Mesenchymal stem cell (in vitro differentiated cells and primary cell): Measurements from ENCODE around the gene LDHAL6B.
A peak's percentile ranks its signal among the peaks of the same experiment; 100 is the strongest.

ENCODE experiments used
- DNase-seq: peaks from one replicate; pipeline ENCODE4 v3.0.0-alpha.2; 2013
- H2AFZ ChIP-seq: one replicate; pipeline ENCODE4 v1.6.1; 2013; ENCODE audit warnings: low read depth, mild to moderate bottlenecking, control low read depth, inconsistent platforms, low read length, moderate library complexity
- H2AK5ac ChIP-seq: 2 replicates; pipeline ENCODE4 v1.6.1; 2013; ENCODE audit warnings: low read length, moderate library complexity, mild to moderate bottlenecking, inconsistent platforms; ENCODE audit not compliant: severe bottlenecking
- H2BK120ac ChIP-seq: one replicate; pipeline ENCODE4 v1.6.1; 2013; ENCODE audit warnings: low read depth, mild to moderate bottlenecking, inconsistent platforms, low read length, moderate library complexity
- H2BK12ac ChIP-seq, 2 experiments: one replicate each; pipeline ENCODE4 v1.6.1; 2013; ENCODE audit warnings: inconsistent platforms in 2 of 2, low read length in 2 of 2, mild to moderate bottlenecking in 2 of 2, moderate library complexity in 2 of 2, control low read depth in 1 of 2
- H2BK15ac ChIP-seq: one replicate; pipeline ENCODE4 v1.6.1; 2013; ENCODE audit warnings: mild to moderate bottlenecking, low read depth, inconsistent platforms; ENCODE audit not compliant: poor library complexity, severe bottlenecking
- H2BK5ac ChIP-seq: 2 replicates; pipeline ENCODE4 v1.6.1; 2013; ENCODE audit warnings: low read depth, mild to moderate bottlenecking, low read length, control low read depth, inconsistent platforms; ENCODE audit not compliant: poor library complexity, severe bottlenecking
- H3K14ac ChIP-seq, 2 experiments: one replicate each; pipeline ENCODE4 v1.6.1; 2013; ENCODE audit warnings: inconsistent platforms in 2 of 2, low read length in 2 of 2, control low read depth in 1 of 2, mild to moderate bottlenecking in 1 of 2, moderate library complexity in 1 of 2
- H3K18ac ChIP-seq, 2 experiments: one replicate each; pipeline ENCODE4 v1.6.1; 2013; ENCODE audit warnings: inconsistent platforms in 2 of 2, low read length in 2 of 2, control low read depth in 1 of 2, low read depth in 1 of 2, mild to moderate bottlenecking in 1 of 2
- H3K23ac ChIP-seq, 2 experiments: one replicate each; pipeline ENCODE4 v1.6.1; 2013; ENCODE audit warnings: inconsistent platforms in 2 of 2, low read length in 2 of 2, mild to moderate bottlenecking in 2 of 2, moderate library complexity in 2 of 2, control low read depth in 1 of 2
- H3K27ac ChIP-seq: 2 replicates; pipeline ENCODE4 v1.5.1; 2013; ENCODE audit warnings: mild to moderate bottlenecking, moderate library complexity, low read length, control low read depth, inconsistent platforms; ENCODE audit not compliant: poor library complexity, severe bottlenecking
- H3K27me3 ChIP-seq, 2 experiments: 2 replicates each; pipeline versions ENCODE4 v1.6.1 to v1.7.0; 2013; ENCODE audit warnings: low read length in 2 of 2, mild to moderate bottlenecking in 2 of 2, moderate library complexity in 2 of 2, control low read depth in 1 of 2, inconsistent platforms in 1 of 2; ENCODE audit not compliant: control insufficient read depth in 1 of 2, insufficient read depth in 1 of 2
- H3K36me3 ChIP-seq, 2 experiments: 2 replicates each; pipeline versions ENCODE4 v1.6.1 to v1.7.0; 2013; ENCODE audit warnings: low read length in 2 of 2, control low read depth in 1 of 2, inconsistent platforms in 1 of 2, low read depth in 1 of 2, mild to moderate bottlenecking in 1 of 2; ENCODE audit not compliant: insufficient read depth in 2 of 2, control insufficient read depth in 1 of 2
- H3K4ac ChIP-seq, 2 experiments: one replicate each; pipeline ENCODE4 v1.6.1; 2013; ENCODE audit warnings: inconsistent platforms in 2 of 2, low read length in 2 of 2, mild to moderate bottlenecking in 2 of 2, moderate library complexity in 2 of 2, control low read depth in 1 of 2, low read depth in 1 of 2
- H3K4me1 ChIP-seq: 2 replicates; pipeline ENCODE4 v1.6.1; 2013; ENCODE audit warnings: low read depth, low read length, control low read depth; ENCODE audit not compliant: control insufficient read depth, insufficient read depth
- H3K4me2 ChIP-seq: 2 replicates; pipeline ENCODE4 v1.6.1; 2013; ENCODE audit warnings: low read length, mild to moderate bottlenecking, inconsistent platforms; ENCODE audit not compliant: poor library complexity, severe bottlenecking
- H3K4me3 ChIP-seq, 2 experiments: 2 replicates each; pipeline versions ENCODE4 v1.5.1 to v1.7.0; 2013; ENCODE audit warnings: low read length in 2 of 2, mild to moderate bottlenecking in 2 of 2, control low read depth in 1 of 2, low read depth in 1 of 2; ENCODE audit not compliant: insufficient read depth in 1 of 2
- H3K79me1 ChIP-seq: replicated peaks from 2 replicates; pipeline ENCODE4 v1.6.1; 2013; ENCODE audit warnings: mild to moderate bottlenecking, control low read depth, low read length, inconsistent platforms; ENCODE audit not compliant: poor library complexity, severe bottlenecking
- H3K9ac ChIP-seq: 2 replicates; pipeline ENCODE4 v1.7.0; 2013; ENCODE audit warnings: mild to moderate bottlenecking, low read length, moderate library complexity
- H3K9me3 ChIP-seq: 2 replicates; pipeline ENCODE4 v1.7.0; 2013; ENCODE audit warnings: mild to moderate bottlenecking, low read length; ENCODE audit not compliant: control insufficient read depth
- H4K8ac ChIP-seq: one replicate; pipeline ENCODE4 v1.6.1; 2013; ENCODE audit warnings: inconsistent platforms, mild to moderate bottlenecking, low read length, moderate library complexity
- H4K91ac ChIP-seq: one replicate; pipeline ENCODE4 v1.6.1; 2013; ENCODE audit warnings: mild to moderate bottlenecking, low read length, inconsistent platforms
- WGBS: methylation state at CpG from one replicate; pipeline ENCODE4 v1.1.7; 2013; ENCODE audit warnings: mixed read lengths; 5-methylcytosine and 5-hydroxymethylcytosine counted together

Gene LDHAL6B

DNA sequence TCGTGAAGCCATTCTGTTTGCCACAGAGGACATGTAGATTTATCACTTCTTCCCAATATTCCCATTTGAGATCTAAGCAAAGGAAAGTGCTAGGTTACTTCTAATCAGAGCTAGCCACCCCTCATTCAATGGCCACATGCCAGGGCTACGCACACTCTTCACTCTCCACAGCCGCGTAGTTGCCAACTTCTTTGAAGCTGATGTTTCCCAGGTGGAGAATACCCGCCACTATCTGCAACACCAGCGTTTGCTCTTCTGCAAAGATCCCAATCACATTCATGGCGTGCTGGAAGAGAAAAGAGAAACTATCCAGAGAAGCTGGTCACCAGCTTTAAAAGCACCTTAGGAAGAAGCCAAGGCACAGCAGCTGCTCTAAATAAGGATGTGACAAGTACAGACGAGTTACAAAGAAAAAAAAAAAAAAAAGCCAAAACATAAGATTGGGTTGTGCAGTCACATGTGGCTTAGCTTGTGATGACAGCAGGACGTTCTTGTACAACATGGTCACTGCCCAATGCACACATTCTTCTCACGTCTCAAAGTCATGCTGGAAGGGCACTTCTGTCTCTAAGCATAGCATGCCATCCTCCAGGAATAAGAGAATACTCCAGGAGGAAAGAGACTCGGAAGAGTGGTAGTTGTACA is 16.4 kb downstream of the LDHAL6B start:
- WGBS: 95% methylated on average over 9 of the region's 11 CpGs
- peak overlapping the region; percentile 81 for H3K27ac ChIP-seq

DNA sequence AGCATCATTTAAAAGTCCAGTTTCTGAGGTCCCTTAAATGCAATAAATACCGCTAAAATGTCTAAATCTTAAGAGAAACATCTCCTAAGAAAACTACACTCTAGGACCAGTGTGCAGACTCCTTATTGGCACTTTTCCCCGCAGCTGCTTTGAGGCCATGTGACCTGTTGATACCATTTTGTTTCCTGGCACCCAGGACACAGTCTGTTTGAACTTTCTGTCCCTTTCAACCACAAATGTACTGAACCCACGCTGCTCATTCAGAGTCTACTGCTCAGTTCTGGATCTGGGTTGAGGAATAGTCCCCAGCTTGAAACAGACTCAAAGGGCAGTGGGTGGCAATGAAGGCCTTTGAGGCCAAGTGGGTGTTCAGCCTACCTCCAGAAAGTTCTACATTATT is 17.1 kb downstream of the LDHAL6B start:
- Histone ChIP-seq H3K4me1 (peaks cover 13% of the 10 kb centered on the region), H3K27me3 (no peaks in the 10 kb centered on the region), H2BK5ac (no peak overlapping the region), H3K27ac (peak overlapping the region; percentile 28), H3K9me3 (no peaks in the 10 kb centered on the region), H2BK12ac (peak overlapping the region in 1 of 2 experiments; percentile 29), H2BK15ac (no peak overlapping the region), H2BK120ac (no peak overlapping the region), H3K18ac (peak overlapping the region in 1 of 2 experiments; percentile 81), H3K79me1 (peaks cover 20% of the 10 kb centered on the region), H3K36me3 (peaks cover 35 to 91% of the 10 kb centered on the region in 2 experiments), H3K14ac (no peak overlapping the region), H3K4me2 (no peak overlapping the region), H4K8ac (no peak overlapping the region), H3K23ac (no peak overlapping the region), H2AK5ac (peak overlapping the region; percentile 94), H3K9ac (no peak overlapping the region), H3K4ac (peak overlapping the region in 1 of 2 experiments; percentile 68), H4K91ac (no peak overlapping the region), H3K4me3 (no peak overlapping the region), H2AFZ (no peak overlapping the region)
- WGBS: 97% methylated on average over 3 of the region's 3 CpGs
- no peak for DNase-seq

More for the DNA sequence above, 16.4 kb downstream of the LDHAL6B start:
- H3K36me3 ChIP-seq: peaks cover 34 to 93% of the 10 kb centered on the region in 2 experiments
- peak overlapping the region; percentile 26 for H2AK5ac ChIP-seq
- H3K18ac ChIP-seq: peak overlapping the region in 1 of 2 experiments; percentile 46
- no peak overlapping the region for H2BK15ac ChIP-seq
- H2BK120ac ChIP-seq: no peak overlapping the region
- peak overlapping the region in 1 of 2 experiments; percentile 80 for H2BK12ac ChIP-seq
- peaks cover 13% of the 10 kb centered on the region for H3K4me1 ChIP-seq
- no peak overlapping the region for H3K14ac ChIP-seq
- no peaks in the 10 kb centered on the region for H3K9me3 ChIP-seq
- H3K4me3 ChIP-seq: no peak overlapping the region
- DNase-seq: no peak
- H4K8ac ChIP-seq: no peak overlapping the region
- H2BK5ac ChIP-seq: no peak overlapping the region
- peaks cover 20% of the 10 kb centered on the region for H3K79me1 ChIP-seq
- H2AFZ ChIP-seq: no peak overlapping the region
- no peak overlapping the region for H3K4ac ChIP-seq
- no peaks in the 10 kb centered on the region for H3K27me3 ChIP-seq
- H3K9ac ChIP-seq: peak overlapping the region; percentile 60
- H3K4me2 ChIP-seq: no peak overlapping the region
- H3K23ac ChIP-seq: no peak overlapping the region
- no peak overlapping the region for H4K91ac ChIP-seq

DNA sequence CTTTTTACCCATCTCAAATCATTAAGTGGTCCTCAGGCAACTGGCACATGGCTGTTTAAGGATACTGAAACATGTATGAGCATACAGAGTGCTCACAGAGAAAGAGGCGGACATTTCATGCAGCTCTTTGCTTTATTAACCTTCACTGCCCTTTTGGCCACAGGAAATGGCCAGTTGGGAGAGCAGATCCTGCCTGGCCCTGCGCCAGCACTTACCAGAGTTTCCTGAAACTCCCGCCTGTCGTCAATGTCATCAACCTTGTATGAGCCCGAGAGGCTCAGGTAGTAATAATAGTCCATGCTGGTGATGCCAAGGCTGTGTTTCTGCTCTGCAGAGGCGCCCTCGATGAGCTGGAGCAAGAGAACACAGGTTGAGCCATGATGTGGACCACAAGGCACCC is 17.8 kb downstream of the LDHAL6B start:
- peak overlapping the region; percentile 85 for H4K8ac ChIP-seq
- no peak overlapping the region for H3K23ac ChIP-seq
- no peak for DNase-seq
- H3K4me1 ChIP-seq: peaks cover 17% of the 10 kb centered on the region
- H2AFZ ChIP-seq: no peak overlapping the region
- peak overlapping the region; percentile 33 for H3K27ac ChIP-seq
- no peaks in the 10 kb centered on the region for H3K9me3 ChIP-seq
- peaks cover 21% of the 10 kb centered on the region for H3K79me1 ChIP-seq
- peak overlapping the region; percentile 21 for H2AK5ac ChIP-seq
- H3K27me3 ChIP-seq: no peaks in the 10 kb centered on the region
- no peak overlapping the region for H2BK5ac ChIP-seq
- no peak overlapping the region for H3K14ac ChIP-seq
- H3K18ac ChIP-seq: no peak overlapping the region
- H2BK12ac ChIP-seq: peak overlapping the region; percentile 42 to 84
- 63% methylated on average over 7 of the region's 7 CpGs for WGBS
- H3K4me3 ChIP-seq: no peak overlapping the region
- H3K4me2 ChIP-seq: no peak overlapping the region
- H2BK120ac ChIP-seq: no peak overlapping the region
- no peak overlapping the region for H3K9ac ChIP-seq
- H2BK15ac ChIP-seq: peak overlapping the region; percentile 33
- H4K91ac ChIP-seq: no peak overlapping the region
- H3K36me3 ChIP-seq: peaks cover 34 to 91% of the 10 kb centered on the region in 2 experiments
- H3K4ac ChIP-seq: peak overlapping the region in 1 of 2 experiments; percentile 24

DNA sequence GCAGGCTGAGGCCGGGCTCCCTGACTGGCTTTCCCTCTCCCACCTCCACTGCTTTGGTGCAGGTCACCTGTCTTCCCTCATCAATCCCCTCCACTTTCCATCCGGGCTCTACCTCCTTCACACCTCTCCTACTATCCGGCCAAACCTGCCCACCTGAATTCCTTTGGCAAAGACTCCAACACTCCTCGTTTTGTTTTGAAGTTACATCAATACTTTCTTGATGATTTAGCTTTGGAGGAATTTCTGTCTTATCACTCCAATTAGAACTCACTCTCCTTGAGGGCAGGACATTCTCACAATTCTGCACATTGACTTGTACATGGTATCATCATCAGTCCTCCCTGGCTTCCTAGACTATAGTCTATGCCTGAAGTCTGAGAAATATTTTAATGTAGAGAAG is 20.4 kb downstream of the LDHAL6B start:
- Histone ChIP-seq H3K27ac (no peak overlapping the region), H3K4me2 (no peak overlapping the region), H3K14ac (no peak overlapping the region), H2AK5ac (peak overlapping the region; percentile 61), H4K8ac (no peak overlapping the region), H2BK12ac (peak overlapping the region; percentile 51), H3K18ac (peak overlapping the region in 1 of 2 experiments; percentile 48), H3K4me3 (no peak overlapping the region), H2BK120ac (no peak overlapping the region), H4K91ac (peak overlapping the region; percentile 58), H3K4ac (no peak overlapping the region), H2AFZ (no peak overlapping the region), H3K9ac (no peak overlapping the region), H2BK15ac (peak overlapping the region; percentile 60), H3K79me1 (peaks cover 24% of the 10 kb centered on the region), H3K4me1 (peaks cover 20% of the 10 kb centered on the region), H3K23ac (no peak overlapping the region), H3K36me3 (peaks cover 34 to 95% of the 10 kb centered on the region in 2 experiments), H3K27me3 (no peaks in the 10 kb centered on the region), H2BK5ac (no peak overlapping the region), H3K9me3 (no peaks in the 10 kb centered on the region)
- no peak for DNase-seq
- WGBS: 91% methylated on average over 4 of the region's 4 CpGs
